ENCODE data around the gene KLF18.
"Not testable (repeated sequence)": the region's sequence is repeated elsewhere in the genome, so short reads cannot be mapped to it uniquely, and the experiment has no call there.

The KLF18 gene

GRCh38 chr1:44119525-44119924 is 21.9 kb downstream of the KLF18 start:
- no peak for DNase-seq

- DNase-seq = no peak
Observed at GRCh38 chr1:44118682-44119081, 22.7 kb downstream of the KLF18 start, which contains the start of gene KLF17. KLF17 (plus strand) TSS chr1:44118821; CDS start chr1:44118908, 87 bp downstream.

- DNase-seq = not testable (repeated sequence)
Observed at GRCh38 chr1:44117272-44117671, 24.2 kb downstream of the KLF18 start.

GRCh38 chr1:44114098-44114497 is 27.3 kb downstream of the KLF18 start:
- DNase-seq = no peak

GRCh38 chr1:44113095-44113609 is 28.3 kb downstream of the KLF18 start:
- no peak for DNase-seq

GRCh38 chr1:44112486-44112885 is 28.9 kb downstream of the KLF18 start:
- DNase-seq = no peak

GRCh38 chr1:44111861-44112260 is 29.6 kb downstream of the KLF18 start:
- DNase-seq = no peak

- DNase-seq = no peak
Observed at GRCh38 chr1:44110916-44111315, 30.5 kb downstream of the KLF18 start.

GRCh38 chr1:44108971-44109370 is 32.5 kb downstream of the KLF18 start:
- DNase-seq = no peak

GRCh38 chr1:44108241-44108640 is 33.2 kb downstream of the KLF18 start:
- no peak for DNase-seq

- no peak for DNase-seq
Observed at GRCh38 chr1:44105810-44106209, 35.6 kb downstream of the KLF18 start.

- DNase-seq = no peak
Observed at GRCh38 chr1:44103270-44104131, 37.9 kb downstream of the KLF18 start.

- no peak for DNase-seq
Observed at GRCh38 chr1:44101328-44101727, 40.1 kb downstream of the KLF18 start.

- DNase-seq = no peak
Observed at GRCh38 chr1:44100183-44100868, 41.1 kb downstream of the KLF18 start.

- DNase-seq = no peak
Observed at GRCh38 chr1:44094047-44094446, 47.4 kb downstream of the KLF18 start.

GRCh38 chr1:44090429-44091252 is 50.8 kb downstream of the KLF18 start:
- DNase-seq = no peak

- peak; percentile 27 for DNase-seq
Observed at GRCh38 chr1:44089371-44090048, 51.9 kb downstream of the KLF18 start.

Data from hematopoietic multipotent progenitor cell treated with erythropoietin and hydrocortisone succinate and interleukin-3 and kit ligand, for 8 days (in vitro differentiated cells).